GM18526 (cell line): Measurements from ENCODE around the gene CRB3.

ENCODE experiments used
- POLR2A ChIP-seq: IDR thresholded peaks from 3 replicates; pipeline ENCODE4 v1.6.1; 2011; ENCODE audit not compliant: insufficient read length; ENCODE audit errors: extremely low read depth

Gene CRB3

DNA sequence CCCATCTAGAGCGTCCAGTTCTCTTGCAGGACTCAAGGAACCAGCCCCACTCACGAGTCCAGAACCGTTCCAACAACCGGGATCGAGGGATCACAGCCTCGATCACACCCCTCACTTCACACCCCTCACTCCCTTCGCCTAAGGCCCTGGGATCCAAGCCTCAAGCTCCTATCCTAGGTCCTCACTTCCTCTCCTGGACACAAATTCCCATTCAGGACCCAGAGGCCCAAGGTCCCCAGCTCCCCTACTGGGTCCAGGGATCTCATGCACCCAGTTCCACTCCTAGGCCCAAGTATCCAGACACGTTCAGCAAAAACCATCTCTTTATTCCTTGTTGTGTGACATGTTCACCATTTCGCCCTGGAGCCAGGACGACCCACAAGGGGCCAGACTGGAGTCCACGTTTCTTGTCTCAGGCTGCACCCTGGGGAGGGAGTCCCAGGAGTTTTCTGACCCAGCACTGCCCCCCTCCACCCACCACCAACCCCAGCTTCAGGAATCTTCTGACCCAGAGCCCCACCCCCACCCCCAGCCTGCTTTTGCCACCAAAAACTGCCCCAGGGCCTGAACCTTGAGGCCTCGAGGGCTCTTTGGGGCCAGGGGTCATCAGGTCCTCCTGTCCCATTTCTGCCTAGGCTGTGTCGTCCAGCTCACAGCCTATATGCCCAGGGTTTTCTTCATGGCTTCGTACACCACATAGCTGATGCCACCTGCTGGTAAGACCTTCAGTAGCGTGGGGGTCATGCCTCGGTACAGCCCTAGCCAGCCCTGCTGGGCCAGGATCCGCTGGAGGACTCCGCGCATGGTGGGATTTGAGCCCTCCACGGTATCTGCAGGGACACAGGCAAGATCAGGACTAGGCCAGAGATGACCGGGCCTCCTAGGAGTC is 38.1 kb upstream of the CRB3 start:
- no peak for TF ChIP-seq POLR2A

DNA sequence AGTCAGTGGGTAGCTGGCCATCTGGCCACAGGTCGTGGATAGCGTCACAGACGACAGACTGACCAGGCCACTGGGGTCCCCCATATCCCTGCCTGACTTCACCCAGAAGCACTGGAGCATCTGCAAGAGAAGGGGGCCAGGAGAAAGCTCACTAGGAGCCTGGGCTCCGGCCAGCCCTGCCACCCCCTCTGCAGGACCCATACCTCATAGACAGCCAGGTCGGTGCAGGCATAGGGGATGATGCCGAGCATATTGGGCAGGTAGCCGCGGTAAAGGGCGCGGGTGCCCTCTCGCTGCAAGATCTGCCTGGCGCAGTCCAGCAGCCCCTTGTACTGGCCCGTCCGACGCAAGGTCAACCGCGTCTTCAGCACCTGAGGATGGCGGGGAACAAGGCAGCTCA is 36.9 kb upstream of the CRB3 start:
- no peak for TF ChIP-seq POLR2A

DNA sequence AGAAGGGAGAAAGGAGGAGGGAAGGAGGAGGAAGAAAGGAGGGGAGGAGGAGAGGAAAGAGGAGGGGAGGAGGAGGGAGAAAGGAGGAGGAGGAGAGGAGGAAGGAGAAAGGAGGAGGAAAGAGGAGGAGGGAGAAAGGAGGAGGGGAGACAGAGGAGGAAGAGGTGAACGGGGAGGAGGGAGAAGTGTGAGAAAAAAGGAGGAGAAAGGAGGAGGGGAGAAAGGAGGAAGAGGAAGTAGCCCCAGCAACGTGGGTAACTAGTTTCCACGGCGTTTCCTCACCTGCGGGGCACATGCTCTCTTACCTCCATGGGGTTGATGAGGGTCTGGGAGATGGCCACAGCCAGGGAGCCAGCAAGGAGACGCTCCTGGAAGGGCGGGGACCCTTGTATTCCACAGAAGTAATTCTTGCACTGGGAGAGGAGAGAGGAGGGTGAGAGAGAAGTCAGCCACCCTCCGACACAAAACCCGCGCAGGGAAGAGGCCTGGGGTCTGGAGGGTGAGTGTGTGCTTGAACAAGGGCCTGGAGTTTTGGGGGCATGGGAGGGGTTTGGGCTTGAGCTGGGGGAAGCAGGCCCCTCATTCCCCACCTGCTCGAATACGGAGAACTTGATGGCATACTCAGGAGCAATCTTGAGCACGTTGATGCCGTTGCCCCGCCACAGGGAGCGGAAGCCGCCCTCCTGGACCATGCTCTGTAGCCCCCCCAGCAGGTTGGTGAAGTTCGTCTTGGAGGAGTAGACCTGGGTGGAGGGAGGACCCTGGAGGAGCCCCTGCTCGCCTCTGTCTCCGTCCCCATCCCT is 34.5 kb upstream of the CRB3 start:
- TF ChIP-seq POLR2A, result no peak

- TF ChIP-seq POLR2A, result no peak
Observed at GRCh38 chr19:6431891-6432290, 32.2 kb upstream of the CRB3 start.

GRCh38 chr19:6433165-6433564 is 30.9 kb upstream of the CRB3 start:
- TF ChIP-seq POLR2A, result no peak

DNA sequence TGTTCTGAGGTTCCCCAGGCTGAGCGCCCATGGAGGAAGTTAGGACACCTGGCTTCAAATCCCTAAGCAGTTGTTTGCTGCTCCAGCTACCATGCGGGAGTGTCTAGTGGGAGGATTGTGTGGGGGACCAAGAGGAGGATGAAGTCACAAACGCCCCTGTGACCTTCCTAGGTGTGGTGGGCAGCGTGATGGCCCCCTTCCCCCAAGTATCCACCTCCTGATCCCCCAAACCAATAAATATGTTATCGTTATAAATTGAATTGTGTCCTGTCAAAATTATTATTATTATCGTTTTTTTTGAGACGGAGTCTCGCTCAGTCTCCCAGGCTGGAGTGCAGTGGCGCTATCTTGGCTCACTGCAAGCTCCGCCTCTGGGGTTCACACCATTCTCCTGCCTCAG is 30.4 kb upstream of the CRB3 start, which contains the start of gene SLC25A41:
Gene SLC25A41 (minus strand): TSS at position 101 of the 400 bp plus-strand sequence. CDS start 70 bp downstream, at position 31.
- TF ChIP-seq POLR2A, result no peak

DNA sequence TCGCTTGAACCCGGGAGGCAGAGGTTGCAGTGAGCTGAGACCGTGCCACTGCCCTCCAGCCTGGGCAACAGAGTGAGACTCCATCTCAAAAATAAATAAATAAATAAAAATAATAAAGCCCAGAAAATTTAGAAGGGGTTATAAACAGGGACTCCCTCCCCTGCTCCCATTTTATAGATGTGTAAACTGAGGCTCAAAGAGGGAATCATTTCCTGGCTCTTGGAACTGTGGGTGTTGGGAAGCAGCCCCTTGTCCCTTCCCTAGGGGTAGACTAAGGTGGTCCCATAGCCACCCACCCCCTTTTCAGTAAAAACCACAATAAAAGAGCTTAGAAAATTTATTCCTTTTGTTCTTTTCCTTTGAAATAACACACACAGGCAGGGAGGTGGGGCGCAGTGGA is 24.3 kb upstream of the CRB3 start:
- TF ChIP-seq POLR2A, result no peak

GRCh38 chr19:6440905-6441304 is 23.2 kb upstream of the CRB3 start:
- TF ChIP-seq POLR2A, result no peak

- no peak for TF ChIP-seq POLR2A
Observed at GRCh38 chr19:6442087-6442688, 21.9 kb upstream of the CRB3 start.

GRCh38 chr19:6443986-6444385 is 20.1 kb upstream of the CRB3 start:
- TF ChIP-seq POLR2A, result no peak

GRCh38 chr19:6446452-6446851 is 17.6 kb upstream of the CRB3 start:
- no peak for TF ChIP-seq POLR2A

DNA sequence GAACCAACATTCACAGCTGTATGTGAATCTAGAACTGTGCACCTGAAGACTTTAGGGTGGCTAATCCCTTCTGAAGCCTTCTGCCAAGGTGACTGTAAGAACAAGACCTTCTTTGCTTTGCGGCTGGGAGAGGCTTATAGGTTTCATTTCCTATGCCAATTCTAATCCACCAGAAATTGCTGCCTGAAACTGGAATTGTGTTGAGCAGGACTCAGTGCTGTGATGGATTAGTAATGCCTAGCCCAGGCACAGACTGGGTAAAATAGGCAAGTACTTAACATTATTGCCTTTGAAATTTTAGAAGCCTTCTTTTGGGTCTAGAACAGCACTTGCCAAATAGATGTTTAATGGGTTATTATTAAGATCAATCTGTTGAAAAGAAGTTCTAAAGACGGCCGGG is 16.0 kb upstream of the CRB3 start:
- no peak for TF ChIP-seq POLR2A

GRCh38 chr19:6450166-6450565 is 13.9 kb upstream of the CRB3 start:
- TF ChIP-seq POLR2A, result no peak

GRCh38 chr19:6451583-6452222 is 12.4 kb upstream of the CRB3 start:
- TF ChIP-seq POLR2A, result no peak

DNA sequence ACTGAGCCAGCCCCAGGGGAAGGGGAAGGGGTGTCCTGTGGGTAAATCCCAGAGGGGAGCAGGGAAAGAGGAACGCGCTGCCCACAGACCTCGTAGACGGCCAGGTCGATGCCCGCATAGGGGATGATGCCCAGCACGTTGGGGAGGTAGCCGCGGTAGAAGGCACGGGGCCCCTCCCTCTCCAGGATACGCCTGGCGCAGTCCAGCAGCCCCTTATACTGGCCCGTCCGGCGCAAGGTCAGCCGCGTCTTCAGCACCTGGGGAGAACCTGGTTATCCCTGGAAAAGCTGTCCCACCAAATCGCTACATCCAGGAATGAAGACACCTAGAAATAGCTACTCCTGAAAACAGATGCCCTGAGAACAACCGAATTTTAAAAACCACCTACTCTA is 11.9 kb upstream of the CRB3 start:
- no peak for TF ChIP-seq POLR2A
